Measurements from ENCODE around the gene UQCRC2.

DNA sequence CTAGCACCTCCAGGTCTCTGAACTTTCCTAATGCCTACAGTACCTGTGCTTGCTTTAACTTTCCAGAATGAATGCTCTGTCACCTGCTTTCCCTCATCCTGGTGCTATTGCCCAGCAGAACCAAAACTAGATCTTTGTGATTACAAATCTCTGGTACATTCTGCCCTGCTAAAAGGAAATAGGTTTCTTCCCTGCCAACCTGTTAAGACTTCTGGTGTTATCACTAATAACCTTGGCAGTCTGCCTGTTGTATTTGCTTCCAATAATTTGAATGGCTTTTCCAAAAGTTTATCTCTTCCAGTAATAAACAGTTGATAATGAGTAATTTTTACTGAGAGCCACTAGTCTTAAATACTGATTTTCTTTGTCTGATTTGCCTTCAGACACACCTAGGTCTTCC lies 32.4 kb downstream of the UQCRC2 start:
- TF ChIP-seq POLR2AphosphoS5 (IDR thresholded peaks at IDR 0.05; ENCODE audit: low read depth, low read length), result no peak; the same call in 1 of the 2 replicates
- TF ChIP-seq POLR2A (IDR thresholded peaks at IDR 0.05; ENCODE audit: low read depth, low read length), result no peak
